H9 (cell line): Measurements from ENCODE around the gene AVEN. TPM values are rescaled to one million over a fixed set of nuclear protein-coding genes. Genes with fewer than 3 reads are reported as not detected.

Experiments used
- DNase-seq: peaks from one replicate; pipeline ENCODE4 v3.0.0-alpha.2; 2017
- H2AFZ ChIP-seq: one replicate; pipeline ENCODE4 v1.6.1; 2013; ENCODE audit warnings: mild to moderate bottlenecking, low read length, control low read depth, moderate library complexity
- H2AK5ac ChIP-seq: 2 replicates; pipeline ENCODE4 v1.6.1; 2013; ENCODE audit warnings: low read length, control low read depth, mixed read lengths; ENCODE audit not compliant: insufficient read length
- H2BK120ac ChIP-seq: one replicate; pipeline ENCODE4 v1.6.1; 2013; ENCODE audit warnings: low read depth, mild to moderate bottlenecking, low read length, control low read depth, inconsistent platforms; ENCODE audit not compliant: poor library complexity, severe bottlenecking
- H2BK12ac ChIP-seq: 2 replicates; pipeline ENCODE4 v1.6.1; 2013; ENCODE audit warnings: low read length, control low read depth, mixed read lengths, low read depth; ENCODE audit not compliant: insufficient read length
- H2BK15ac ChIP-seq: 2 replicates; pipeline ENCODE4 v1.6.1; 2013; ENCODE audit warnings: low read depth, low read length, control low read depth
- H2BK20ac ChIP-seq: one replicate; pipeline ENCODE4 v1.6.1; 2013; ENCODE audit warnings: low read depth, mild to moderate bottlenecking, low read length, control low read depth, inconsistent platforms; ENCODE audit not compliant: poor library complexity, severe bottlenecking
- H2BK5ac ChIP-seq: 2 replicates; pipeline ENCODE4 v1.6.1; 2013; ENCODE audit warnings: low read length, control low read depth, mixed read lengths; ENCODE audit not compliant: insufficient read length
- H3K14ac ChIP-seq: 2 replicates; pipeline ENCODE4 v1.6.1; 2013; ENCODE audit warnings: low read length, control low read depth; ENCODE audit not compliant: insufficient read depth
- H3K18ac ChIP-seq: 2 replicates; pipeline ENCODE4 v1.6.1; 2013; ENCODE audit warnings: low read depth, mild to moderate bottlenecking, mixed read lengths, low read length, control low read depth; ENCODE audit not compliant: insufficient read length
- H3K23ac ChIP-seq: 2 replicates; pipeline ENCODE4 v1.6.1; 2013; ENCODE audit warnings: low read length, control low read depth, mixed read lengths, low read depth; ENCODE audit not compliant: insufficient read length
- H3K23me2 ChIP-seq: 2 replicates; pipeline ENCODE4 v1.6.1; 2013; ENCODE audit warnings: low read depth, mild to moderate bottlenecking, mixed read lengths, low read length, control low read depth; ENCODE audit not compliant: insufficient read length, poor library complexity, severe bottlenecking
- H3K27ac ChIP-seq: 2 replicates; pipeline ENCODE4 v1.5.1; 2013; ENCODE audit warnings: low read length, control low read depth, mixed read lengths, low read depth; ENCODE audit not compliant: insufficient read length
- H3K27me3 ChIP-seq: 2 replicates; pipeline ENCODE4 v1.6.1; 2013; ENCODE audit warnings: low read length, control low read depth, inconsistent platforms; ENCODE audit not compliant: insufficient read depth
- H3K4ac ChIP-seq: 2 replicates; pipeline ENCODE4 v1.6.1; 2013; ENCODE audit warnings: low read depth, mild to moderate bottlenecking, control low read depth, inconsistent platforms, low read length, moderate library complexity
- H3K4me1 ChIP-seq: 2 replicates; pipeline ENCODE4 v1.6.1; 2013; ENCODE audit warnings: low read length, control low read depth, inconsistent platforms; ENCODE audit not compliant: insufficient read depth
- H3K4me2 ChIP-seq: 2 replicates; pipeline ENCODE4 v1.6.1; 2013; ENCODE audit warnings: low read length, control low read depth, mixed read lengths; ENCODE audit not compliant: insufficient read length, insufficient read depth
- H3K56ac ChIP-seq: 2 replicates; pipeline ENCODE4 v1.6.1; 2013; ENCODE audit warnings: low read depth, mild to moderate bottlenecking, mixed read lengths, low read length, control low read depth; ENCODE audit not compliant: insufficient read length
- H3K79me1 ChIP-seq: 2 replicates; pipeline ENCODE4 v1.6.1; 2013; ENCODE audit warnings: low read depth, mild to moderate bottlenecking, moderate library complexity, low read length, control low read depth, inconsistent platforms; ENCODE audit not compliant: insufficient read depth, poor library complexity, severe bottlenecking
- H3K79me2 ChIP-seq: 2 replicates; pipeline ENCODE4 v1.6.1; 2013; ENCODE audit warnings: low read length, control low read depth, inconsistent platforms; ENCODE audit not compliant: insufficient read depth
- H3K9ac ChIP-seq: 2 replicates; pipeline ENCODE4 v1.6.1; 2013; ENCODE audit warnings: low read length, control low read depth, mixed read lengths; ENCODE audit not compliant: insufficient read length; ENCODE audit errors: extremely low read depth
- H3K9me3 ChIP-seq: one replicate; pipeline ENCODE4 v1.6.1; 2013; ENCODE audit warnings: low read depth, low read length, inconsistent platforms; ENCODE audit not compliant: control insufficient read depth
- H3T11ph ChIP-seq: one replicate; pipeline ENCODE4 v1.6.1; 2013; ENCODE audit warnings: mild to moderate bottlenecking, low read length, control low read depth, inconsistent platforms
- H4K20me1 ChIP-seq: one replicate; pipeline ENCODE4 v1.6.1; 2013; ENCODE audit not compliant: control insufficient read depth, insufficient read length, insufficient read depth
- H4K5ac ChIP-seq: 2 replicates; pipeline ENCODE4 v1.6.1; 2013; ENCODE audit warnings: low read depth, mild to moderate bottlenecking, mixed read lengths, low read length, control low read depth; ENCODE audit not compliant: insufficient read length
- H4K8ac ChIP-seq: replicated peaks from 2 replicates; pipeline ENCODE4 v1.6.1; 2013; ENCODE audit warnings: low read length, control low read depth, mixed read lengths, low read depth; ENCODE audit not compliant: insufficient read length
- H4K91ac ChIP-seq: 2 replicates; pipeline ENCODE4 v1.6.1; 2013; ENCODE audit warnings: low read depth, mild to moderate bottlenecking, moderate library complexity, mixed read lengths, low read length, control low read depth; ENCODE audit not compliant: insufficient read length
- H3K27ac Mint-ChIP-seq, 3 experiments: 2 replicates in 2 of 3; 3 replicates in 1 of 3; pipeline ENCODE4 v1.8.0; 2020 to 2021; ENCODE audit warnings: mixed read lengths in 3 of 3, mild to moderate bottlenecking in 1 of 3, moderate library complexity in 1 of 3
- H3K27me3 Mint-ChIP-seq: 2 replicates; pipeline ENCODE4 v1.8.0; 2021; ENCODE audit warnings: low read depth, mild to moderate bottlenecking, moderate library complexity, mixed read lengths
- H3K36me3 Mint-ChIP-seq, 3 experiments: 2 replicates in 2 of 3; 3 replicates in 1 of 3; pipeline ENCODE4 v1.8.0; 2020 to 2021; ENCODE audit warnings: low read depth in 3 of 3, mixed read lengths in 3 of 3; ENCODE audit not compliant: insufficient read depth in 1 of 3
- H3K4me1 Mint-ChIP-seq, 2 experiments: 2 replicates each; pipeline ENCODE4 v1.8.0; 2020; ENCODE audit warnings: mixed read lengths in 2 of 2
- H3K4me3 Mint-ChIP-seq, 2 experiments: 2 replicates in 1 of 2; 3 replicates in 1 of 2; pipeline ENCODE4 v1.8.0; 2020 to 2021; ENCODE audit warnings: mild to moderate bottlenecking in 2 of 2, mixed read lengths in 2 of 2, moderate library complexity in 1 of 2
- H3K9me3 Mint-ChIP-seq, 2 experiments: 2 replicates in 1 of 2; 3 replicates in 1 of 2; pipeline ENCODE4 v1.8.0; 2020; ENCODE audit warnings: mild to moderate bottlenecking in 2 of 2, mixed read lengths in 2 of 2, moderate library complexity in 1 of 2
- WGBS: extraction: QIAGEN DNeasy Blood & Tissue Kit; methylation state at CpG from one replicate; pipeline ENCODE4 v1.1.7; 2013; ENCODE audit warnings: missing lambda C conversion rate, low lambda C conversion rate, mixed read lengths; ENCODE audit not compliant: insufficient read length; ENCODE audit errors: extremely low coverage; 5-methylcytosine and 5-hydroxymethylcytosine counted together
- total RNA-seq: library from RNA; stranded (reverse); gene quantifications from 2 replicates; pipeline ENCODE4 v1.2.1, GENCODE V29; 2021
- TF ChIP-seq, protein P1 (sequence below): fragments of 200-600 bp; sonication (generic); conservative IDR thresholded peaks from 3 replicates; pipeline ENCODE4 v1.8.0; 2021; ENCODE audit warnings: antibody characterized with exemption, mild to moderate bottlenecking

Gene AVEN
- total RNA-seq, 1 experiment from 2014 or later = 16.1 TPM

DNA sequence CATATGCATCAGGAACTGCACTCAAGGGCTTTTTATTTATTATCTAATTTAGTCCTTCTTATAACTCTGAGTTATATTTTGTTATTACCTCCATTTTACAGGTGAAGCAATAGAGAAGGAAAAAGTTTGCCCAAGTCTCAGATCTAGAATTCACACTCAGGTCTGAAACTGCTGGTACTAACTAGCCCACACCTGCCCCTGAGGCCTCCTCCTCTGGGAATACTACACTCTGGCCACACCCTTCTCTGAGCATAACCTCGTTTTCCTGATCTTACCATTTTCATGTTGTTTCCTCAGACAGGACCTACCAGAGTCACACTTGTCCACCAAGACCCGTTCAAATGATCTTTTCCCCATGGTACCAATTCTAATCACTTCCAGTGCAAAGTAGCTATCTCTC, 164.8 kb downstream of the AVEN start:
- no peaks in the 10 kb centered on the region for H3K23me2 ChIP-seq
- Mint-ChIP-seq H3K4me3 (no peak overlapping the region), H3K4me1 (peaks cover 10 to 14% of the 10 kb centered on the region in 2 experiments), H3K9me3 (no peaks in the 10 kb centered on the region; a peak in 1 of 5 replicates), H3K36me3 (no peaks in the 10 kb centered on the region), H3K27ac (no peak overlapping the region), H3K27me3 (no peaks in the 10 kb centered on the region)
- H3K4ac ChIP-seq = no peak overlapping the region
- H3K4me2 ChIP-seq = no peak overlapping the region
- no peak overlapping the region for H2AK5ac ChIP-seq
- no peaks in the 10 kb centered on the region for H4K20me1 ChIP-seq
- H4K8ac ChIP-seq = no peak overlapping the region
- TF ChIP-seq, protein P1, sequence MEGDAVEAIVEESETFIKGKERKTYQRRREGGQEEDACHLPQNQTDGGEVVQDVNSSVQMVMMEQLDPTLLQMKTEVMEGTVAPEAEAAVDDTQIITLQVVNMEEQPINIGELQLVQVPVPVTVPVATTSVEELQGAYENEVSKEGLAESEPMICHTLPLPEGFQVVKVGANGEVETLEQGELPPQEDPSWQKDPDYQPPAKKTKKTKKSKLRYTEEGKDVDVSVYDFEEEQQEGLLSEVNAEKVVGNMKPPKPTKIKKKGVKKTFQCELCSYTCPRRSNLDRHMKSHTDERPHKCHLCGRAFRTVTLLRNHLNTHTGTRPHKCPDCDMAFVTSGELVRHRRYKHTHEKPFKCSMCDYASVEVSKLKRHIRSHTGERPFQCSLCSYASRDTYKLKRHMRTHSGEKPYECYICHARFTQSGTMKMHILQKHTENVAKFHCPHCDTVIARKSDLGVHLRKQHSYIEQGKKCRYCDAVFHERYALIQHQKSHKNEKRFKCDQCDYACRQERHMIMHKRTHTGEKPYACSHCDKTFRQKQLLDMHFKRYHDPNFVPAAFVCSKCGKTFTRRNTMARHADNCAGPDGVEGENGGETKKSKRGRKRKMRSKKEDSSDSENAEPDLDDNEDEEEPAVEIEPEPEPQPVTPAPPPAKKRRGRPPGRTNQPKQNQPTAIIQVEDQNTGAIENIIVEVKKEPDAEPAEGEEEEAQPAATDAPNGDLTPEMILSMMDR = no peak
- no peak overlapping the region for H3K56ac ChIP-seq
- H2BK5ac ChIP-seq = no peak overlapping the region
- no peaks in the 10 kb centered on the region for H3K79me2 ChIP-seq
- no peak overlapping the region for H4K5ac ChIP-seq
- H4K91ac ChIP-seq = no peak overlapping the region
- DNase-seq = no peak
- H3K23ac ChIP-seq = no peak overlapping the region
- no peak overlapping the region for H2AFZ ChIP-seq
- H2BK20ac ChIP-seq = no peak overlapping the region
- H3K79me1 ChIP-seq = no peaks in the 10 kb centered on the region
- H3K27ac ChIP-seq = no peak overlapping the region
- H2BK15ac ChIP-seq = no peak overlapping the region
- H3K14ac ChIP-seq = no peak overlapping the region
- H2BK120ac ChIP-seq = no peak overlapping the region
- H2BK12ac ChIP-seq = no peak overlapping the region
- no peaks in the 10 kb centered on the region for H3K27me3 ChIP-seq
- H3T11ph ChIP-seq = no peak overlapping the region
- no peaks in the 10 kb centered on the region for H3K4me1 ChIP-seq
- H3K9ac ChIP-seq = no peak overlapping the region
- WGBS = no CpG with 5 or more reads among the region's 2 CpGs
- no peak overlapping the region for H3K18ac ChIP-seq
- H3K9me3 ChIP-seq = no peaks in the 10 kb centered on the region
